Measurements from ENCODE around the gene CNNM1. TPM values are rescaled to one million over a fixed set of nuclear protein-coding genes. Genes with fewer than 3 reads are reported as not detected.

The CNNM1 gene
- total and polyA plus RNA-seq, 2 donors (not counting 3 experiments of a cell fraction or from before 2014, with no cell fraction given): not detected

- H3K9ac ChIP-seq (replicated peaks; ENCODE audit: extremely low read depth, insufficient read depth, low read length): no peak overlapping the region
- H3K79me2 ChIP-seq (ENCODE audit: control insufficient read depth, insufficient read depth, low read length): no peaks in the 10 kb centered on the region
- H4K20me1 ChIP-seq (replicated peaks; ENCODE audit: control insufficient read depth, extremely low read depth, insufficient read depth, low read length): no peaks in the 10 kb centered on the region
- H3K27me3 ChIP-seq (ENCODE audit: control insufficient read depth in 2 of 2, insufficient read depth in 2 of 2, low read length in 2 of 2): peaks cover 28 to 37% of the 10 kb centered on the region in 2 experiments
- H2AFZ ChIP-seq (ENCODE audit: low read depth, low read length): no peak overlapping the region
- ChIA-PET POLR2A (no interaction called here), CTCF (no interaction called here)
- no peaks in the 10 kb centered on the region for H3K9me3 ChIP-seq (replicated peaks; ENCODE audit: control insufficient read depth, insufficient read depth, low read length)
- H3K4me2 ChIP-seq (ENCODE audit: insufficient read depth, low read length): no peak overlapping the region
- no peak overlapping the region for H3K27ac ChIP-seq (ENCODE audit: insufficient read depth, low read depth, low read length)
- BruUV-seq (replicated peaks): no TSS peak
- H3K36me3 ChIP-seq (ENCODE audit: control insufficient read depth in 2 of 2, extremely low read depth in 1 of 2, insufficient read depth in 2 of 2, low read length in 2 of 2): no peaks in the 10 kb centered on the region
- dilution Hi-C loops (cut with MboI; ENCODE audit: extremely low pct_ligation_motif_present, low sequenced_read_pairs): no loop called here
- H3K4me3 ChIP-seq (replicated peaks in 1 of 3; ENCODE audit: insufficient read depth in 1 of 3, low read depth in 1 of 3, low read length in 3 of 3): peak overlapping the region in 1 of 3 experiments; percentile 18
- TF ChIP-seq EZH2 (IDR thresholded peaks at IDR 0.05; ENCODE audit: borderline replicate concordance, low read depth, low read length, severe bottlenecking): peak; percentile 86
- TF ChIP-seq POLR2AphosphoS5 (IDR thresholded peaks at IDR 0.05; ENCODE audit: insufficient read depth, low read depth, low read length): no peak
- H3K4me1 ChIP-seq (ENCODE audit: control insufficient read depth, extremely low read depth, insufficient read depth, low read length): no peaks in the 10 kb centered on the region
- intact Hi-C loops (cut with micrococcal nuclease): no loop called here
- no peaks in the 10 kb centered on the region for H3K9me1 ChIP-seq (replicated peaks; ENCODE audit: control insufficient read depth, extremely low read depth, insufficient read depth, low read length)
- DNase-seq (ENCODE audit: low read depth, low spot score): no peak
- FAIRE-seq: no peak
Measured at GRCh38 chr10:99329554-99330346, 594 bp downstream of the CNNM1 start.

GRCh38 chr10:99330347-99330924 lies 1.3 kb downstream of the CNNM1 start:
- no TSS peak for BruUV-seq (replicated peaks)
- POLR2A ChIA-PET: no interaction called here

More at GRCh38 chr10:99330347-99330924, 1.3 kb downstream of the CNNM1 start:
- Histone ChIP-seq H3K27ac (ENCODE audit: insufficient read depth, low read depth, low read length) (no peak overlapping the region), H3K4me1 (ENCODE audit: control insufficient read depth, extremely low read depth, insufficient read depth, low read length) (no peaks in the 10 kb centered on the region), H3K9ac (replicated peaks; ENCODE audit: extremely low read depth, insufficient read depth, low read length) (no peak overlapping the region), H4K20me1 (replicated peaks; ENCODE audit: control insufficient read depth, extremely low read depth, insufficient read depth, low read length) (no peaks in the 10 kb centered on the region), H3K79me2 (ENCODE audit: control insufficient read depth, insufficient read depth, low read length) (no peaks in the 10 kb centered on the region), H2AFZ (ENCODE audit: low read depth, low read length) (no peak overlapping the region), H3K4me3 (replicated peaks in 1 of 3; ENCODE audit: insufficient read depth in 1 of 3, low read depth in 1 of 3, low read length in 3 of 3) (peak overlapping the region in 1 of 3 experiments; percentile 18), H3K36me3 (ENCODE audit: control insufficient read depth in 2 of 2, extremely low read depth in 1 of 2, insufficient read depth in 2 of 2, low read length in 2 of 2) (no peaks in the 10 kb centered on the region), H3K4me2 (ENCODE audit: insufficient read depth, low read length) (no peak overlapping the region), H3K9me1 (replicated peaks; ENCODE audit: control insufficient read depth, extremely low read depth, insufficient read depth, low read length) (no peaks in the 10 kb centered on the region), H3K27me3 (ENCODE audit: control insufficient read depth in 2 of 2, insufficient read depth in 2 of 2, low read length in 2 of 2) (peaks cover 28 to 37% of the 10 kb centered on the region in 2 experiments), H3K9me3 (replicated peaks; ENCODE audit: control insufficient read depth, insufficient read depth, low read length) (no peaks in the 10 kb centered on the region)
- FAIRE-seq (no peak), DNase-seq (ENCODE audit: low read depth, low spot score) (no peak)
- TF ChIP-seq MAX (IDR thresholded peaks at IDR 0.05; ENCODE audit: insufficient read depth, insufficient read length) (no peak), EZH2 (IDR thresholded peaks at IDR 0.05; ENCODE audit: borderline replicate concordance, low read depth, low read length, severe bottlenecking) (peak; percentile 17)
- intact Hi-C loops (cut with micrococcal nuclease): no loop called here
- CTCF ChIA-PET: no interaction called here
- dilution Hi-C loops (cut with MboI; ENCODE audit: extremely low pct_ligation_motif_present, low sequenced_read_pairs): no loop called here

Measured in endothelial cell of umbilical vein (primary cell).